Astrocyte of the cerebellum (primary cell): ENCODE data around the gene TEPSIN.

ENCODE experiments used
- DNase-seq: peaks from one replicate; pipeline ENCODE4 v3.0.0-alpha.2; 2011; ENCODE audit warnings: low read depth
- H3K4me3 ChIP-seq: 2 replicates; pipeline ENCODE4 v1.5.1; 2011; ENCODE audit warnings: mild to moderate bottlenecking, low read depth, low read length, moderate library complexity
- in situ Hi-C: cut with HindIII; loops from 2 replicates; pipeline ENCODE4 v1.10.0; 2017; ENCODE audit warnings: low sequenced_read_pairs
- TF ChIP-seq, protein P1 (sequence below): IDR thresholded peaks from 2 replicates; pipeline ENCODE4 v1.5.1; 2012; ENCODE audit warnings: low read length, low read depth, moderate library complexity, mild to moderate bottlenecking; ENCODE audit errors: missing control alignments

TEPSIN gene

DNA sequence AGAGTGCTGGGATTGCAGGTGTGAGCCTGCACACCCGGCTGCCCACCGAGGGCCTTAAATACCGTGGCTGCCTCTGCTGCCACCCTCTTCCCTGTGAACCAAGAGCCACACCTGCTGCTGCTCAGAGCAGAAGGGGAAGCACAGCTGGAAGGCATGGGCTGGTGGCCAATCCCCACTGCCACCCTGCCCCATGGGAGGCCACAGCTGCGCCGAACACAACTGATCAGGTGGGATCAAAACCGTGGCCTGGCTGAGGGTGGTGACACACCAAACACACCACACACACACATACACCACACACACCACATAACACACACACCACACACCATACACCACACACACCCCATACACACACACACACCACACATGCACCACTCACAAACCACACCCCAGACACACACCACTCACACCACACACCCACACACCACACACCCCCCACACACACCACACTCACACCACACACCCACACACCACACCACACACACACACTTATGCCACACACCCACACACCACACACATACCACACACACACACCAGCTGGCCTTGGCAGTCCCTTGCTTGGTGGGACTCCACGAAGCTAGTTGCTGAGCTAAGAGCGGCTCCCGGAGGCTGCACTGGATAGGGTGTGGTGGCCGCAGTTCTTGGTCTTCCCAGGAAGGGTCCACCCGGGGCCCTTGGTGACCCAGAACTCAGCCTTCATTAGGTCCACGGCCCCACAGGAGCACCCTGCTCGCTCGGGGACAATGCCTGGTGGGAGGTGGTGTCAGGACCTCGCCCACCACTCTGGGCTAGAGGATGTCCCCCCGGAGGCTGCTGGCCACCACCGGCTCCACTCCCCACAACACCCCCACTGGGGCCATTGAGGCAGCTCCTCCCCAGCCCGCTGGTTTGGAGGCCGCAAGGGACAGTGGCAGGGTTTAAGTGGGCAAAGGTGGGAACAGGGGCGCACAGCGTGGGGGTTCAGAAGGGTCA, 31.0 kb downstream of the TEPSIN start:
- TF ChIP-seq, protein P1, sequence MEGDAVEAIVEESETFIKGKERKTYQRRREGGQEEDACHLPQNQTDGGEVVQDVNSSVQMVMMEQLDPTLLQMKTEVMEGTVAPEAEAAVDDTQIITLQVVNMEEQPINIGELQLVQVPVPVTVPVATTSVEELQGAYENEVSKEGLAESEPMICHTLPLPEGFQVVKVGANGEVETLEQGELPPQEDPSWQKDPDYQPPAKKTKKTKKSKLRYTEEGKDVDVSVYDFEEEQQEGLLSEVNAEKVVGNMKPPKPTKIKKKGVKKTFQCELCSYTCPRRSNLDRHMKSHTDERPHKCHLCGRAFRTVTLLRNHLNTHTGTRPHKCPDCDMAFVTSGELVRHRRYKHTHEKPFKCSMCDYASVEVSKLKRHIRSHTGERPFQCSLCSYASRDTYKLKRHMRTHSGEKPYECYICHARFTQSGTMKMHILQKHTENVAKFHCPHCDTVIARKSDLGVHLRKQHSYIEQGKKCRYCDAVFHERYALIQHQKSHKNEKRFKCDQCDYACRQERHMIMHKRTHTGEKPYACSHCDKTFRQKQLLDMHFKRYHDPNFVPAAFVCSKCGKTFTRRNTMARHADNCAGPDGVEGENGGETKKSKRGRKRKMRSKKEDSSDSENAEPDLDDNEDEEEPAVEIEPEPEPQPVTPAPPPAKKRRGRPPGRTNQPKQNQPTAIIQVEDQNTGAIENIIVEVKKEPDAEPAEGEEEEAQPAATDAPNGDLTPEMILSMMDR, result no peak

DNA sequence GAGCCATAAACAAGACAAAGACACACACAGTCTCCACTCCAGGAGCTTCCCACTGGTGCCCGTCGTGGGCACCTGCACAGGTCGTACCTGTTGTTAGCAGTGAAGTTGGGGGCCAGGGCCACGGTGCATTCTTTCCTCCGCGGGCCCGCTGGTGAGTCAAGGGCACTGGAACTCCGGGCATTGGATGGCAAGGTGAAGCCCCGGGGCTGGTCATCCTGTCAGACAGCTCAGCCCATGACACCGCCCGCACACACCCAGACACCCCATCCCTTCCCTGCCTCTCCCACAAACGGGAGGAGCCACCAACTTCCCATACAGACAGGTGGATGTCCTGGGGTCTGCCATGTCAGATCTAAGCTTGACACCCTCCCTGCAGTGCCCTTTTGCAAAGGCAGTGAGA, 32.2 kb downstream of the TEPSIN start:
- no peak for DNase-seq
- in situ Hi-C loops, result no loop called here
- no peak overlapping the region for H3K4me3 ChIP-seq
- TF ChIP-seq, protein P1, result no peak

More for the DNA sequence above, 31.0 kb downstream of the TEPSIN start:
- in situ Hi-C loops, result no loop called here
- H3K4me3 ChIP-seq, result no peak overlapping the region
- no peak for DNase-seq

DNA sequence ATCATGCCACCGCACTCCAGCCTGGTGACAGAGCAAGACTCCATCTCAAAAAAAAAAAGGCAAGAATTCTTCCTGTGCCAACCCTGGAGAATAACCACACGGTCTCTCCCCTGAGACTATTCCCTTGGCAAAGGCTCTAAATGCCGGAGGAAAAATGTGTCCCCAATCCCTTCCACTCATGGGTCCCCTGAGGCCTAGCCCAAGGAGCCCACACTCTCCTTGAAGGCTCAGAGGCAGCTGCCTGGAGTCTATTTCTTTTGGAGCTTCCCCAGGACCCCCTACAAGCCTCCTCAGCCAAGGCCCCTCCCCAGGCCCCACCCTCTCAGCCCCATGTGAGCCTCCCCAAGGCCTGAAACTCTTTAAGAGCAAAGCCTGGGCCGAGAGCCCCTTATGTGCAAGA, 32.7 kb downstream of the TEPSIN start:
- in situ Hi-C loops, result no loop called here
- TF ChIP-seq, protein P1, result no peak
- no peak overlapping the region for H3K4me3 ChIP-seq
- no peak for DNase-seq

DNA sequence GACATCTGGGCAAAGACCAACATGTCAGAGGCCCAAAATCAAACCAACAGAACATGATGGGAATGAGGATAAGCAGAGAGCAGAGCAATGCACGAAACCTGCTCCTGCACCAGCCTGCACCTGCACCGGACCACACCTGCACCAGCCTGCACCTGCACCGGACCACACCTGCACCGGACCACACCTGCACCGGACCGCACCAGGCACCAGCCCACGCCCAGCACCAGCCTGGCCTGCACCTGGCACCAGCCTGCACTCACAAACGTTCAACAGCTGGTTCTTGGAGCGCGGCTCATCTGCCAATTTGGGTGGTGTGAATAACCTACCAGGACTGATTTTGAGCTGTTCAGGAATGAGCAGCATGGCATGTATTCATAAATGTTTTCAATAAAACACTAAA, 34.3 kb downstream of the TEPSIN start:
- H3K4me3 ChIP-seq, result no peak overlapping the region
- in situ Hi-C loops, result no loop called here
- TF ChIP-seq, protein P1, result no peak
- DNase-seq, result no peak

DNA sequence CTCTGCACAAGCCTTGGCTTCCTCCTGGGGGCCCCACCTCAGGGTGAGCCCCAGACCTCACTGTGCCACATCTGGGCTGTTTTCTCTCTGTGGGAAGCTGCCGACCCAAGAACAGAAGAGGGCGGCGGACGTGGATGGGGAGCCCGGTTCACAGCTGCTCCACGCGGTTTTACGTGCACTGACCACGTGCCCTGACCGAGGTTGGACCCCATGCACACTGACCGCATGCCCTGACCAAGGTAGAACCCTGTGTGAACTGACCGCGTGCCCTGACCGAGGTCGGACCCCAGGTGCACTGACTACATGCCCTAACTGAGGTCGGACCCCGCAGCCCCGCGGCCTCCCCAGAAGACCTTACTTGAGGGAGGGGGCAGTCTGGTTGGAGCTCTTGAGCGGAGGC, 35.7 kb downstream of the TEPSIN start:
- no peak for DNase-seq
- in situ Hi-C loops, result no loop called here
- TF ChIP-seq, protein P1, result no peak
- H3K4me3 ChIP-seq, result no peak overlapping the region

DNA sequence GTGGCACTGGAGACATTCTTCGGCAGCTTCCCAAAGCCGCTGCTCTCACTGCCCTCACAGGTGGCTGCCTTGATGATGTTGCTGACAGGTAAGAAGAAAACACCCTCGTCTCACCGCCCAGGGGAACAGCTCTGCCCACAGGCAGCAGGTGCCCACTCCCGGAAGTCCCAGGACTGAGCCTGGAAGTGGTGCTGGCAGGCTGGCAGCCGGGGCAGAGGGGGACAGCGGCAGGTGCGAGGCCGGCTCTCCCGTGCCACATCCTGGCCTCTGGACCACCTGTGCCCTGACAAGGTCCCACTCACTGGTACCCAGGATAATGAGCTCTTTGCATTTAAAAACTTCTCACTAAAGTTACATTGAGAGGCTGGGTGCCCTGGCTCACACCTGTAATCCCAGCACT, 36.5 kb downstream of the TEPSIN start:
- TF ChIP-seq, protein P1, result no peak
- in situ Hi-C loops, result no loop called here
- no peak for DNase-seq
- H3K4me3 ChIP-seq, result no peak overlapping the region
